ENCODE results near the gene CAPN1.
"Not testable (repeated sequence)": the region's sequence is repeated elsewhere in the genome, so short reads cannot be mapped to it uniquely, and the experiment has no call there.

Gene CAPN1

GRCh38 chr11:65221026-65221425 lies 39.3 kb downstream of the CAPN1 start:
- DNase-seq, result no peak

GRCh38 chr11:65223011-65223410 lies 41.3 kb downstream of the CAPN1 start:
- DNase-seq, result no peak

GRCh38 chr11:65224930-65225278 lies 43.2 kb downstream of the CAPN1 start:
- DNase-seq, result no peak

- no peak for DNase-seq
These were observed 43.8 kb downstream of the CAPN1 start for GRCh38 chr11:65225279-65226102.

- no peak for DNase-seq
These were observed 44.3 kb downstream of the CAPN1 start for GRCh38 chr11:65226103-65226442.

- DNase-seq, result no peak
These were observed 46.2 kb downstream of the CAPN1 start for GRCh38 chr11:65227879-65228278.

- DNase-seq, result no peak
These were observed 54.7 kb downstream of the CAPN1 start for GRCh38 chr11:65236194-65237059.

GRCh38 chr11:65238302-65238701 lies 56.6 kb downstream of the CAPN1 start:
- not testable (repeated sequence) for DNase-seq

GRCh38 chr11:65241134-65241533 lies 59.4 kb downstream of the CAPN1 start:
- DNase-seq, result no peak

- DNase-seq, result no peak
These were observed 60.0 kb downstream of the CAPN1 start for GRCh38 chr11:65241692-65242091.

GRCh38 chr11:65242389-65242788 lies 60.7 kb downstream of the CAPN1 start:
- DNase-seq, result no peak

- no peak for DNase-seq
These were observed 62.1 kb downstream of the CAPN1 start for GRCh38 chr11:65243797-65244196.

- DNase-seq, result not testable (repeated sequence)
These were observed 63.3 kb downstream of the CAPN1 start for GRCh38 chr11:65245046-65245445.

GRCh38 chr11:65246506-65246905 lies 64.8 kb downstream of the CAPN1 start:
- DNase-seq, result no peak

GRCh38 chr11:65248184-65248710 lies 66.5 kb downstream of the CAPN1 start:
- not testable (repeated sequence) for DNase-seq

GRCh38 chr11:65251476-65251875 lies 69.7 kb downstream of the CAPN1 start:
- DNase-seq, result no peak

GRCh38 chr11:65254724-65255123 lies 73.0 kb downstream of the CAPN1 start:
- DNase-seq, result no peak

- DNase-seq, result no peak
These were observed 77.3 kb downstream of the CAPN1 start for GRCh38 chr11:65258988-65259387.

GRCh38 chr11:65260302-65260701 lies 78.6 kb downstream of the CAPN1 start:
- no peak for DNase-seq

- DNase-seq, result no peak
These were observed 79.2 kb downstream of the CAPN1 start for GRCh38 chr11:65260756-65261590.
